ENCODE data around the gene DYNLRB2. TPM values are rescaled to one million over a fixed set of nuclear protein-coding genes. Genes with fewer than 3 reads are reported as not detected.

The DYNLRB2 gene
- total RNA-seq, 4 donors from 2014 or later, result 1.2 to 2.3 (median 1.9) TPM; not detected in 1

GRCh38 chr16:80507538-80507937 lies 33.3 kb upstream of the DYNLRB2 start:
- TF ChIP-seq POLR2A (IDR thresholded peaks at IDR 0.05) (no peak), POLR2AphosphoS5 (IDR thresholded peaks at IDR 0.05) (no peak), EP300 (IDR thresholded peaks at IDR 0.05) (no peak)
- Histone ChIP-seq H3K36me3 (no peaks in the 10 kb centered on the region), H3K27me3 (peaks cover 10% of the 10 kb centered on the region), H3K27ac (no peak overlapping the region), H3K4me1 (no peaks in the 10 kb centered on the region), H3K9me3 (no peaks in the 10 kb centered on the region), H3K4me3 (no peak overlapping the region)
- peak; percentile 63 for ATAC-seq
- 63 to 66% methylated on average over 3 of the region's 4 CpGs for WGBS, 2 donors (ENCODE audit: low coverage in 1 of 2)

- WGBS, 2 donors (ENCODE audit: low coverage in 1 of 2), result 36 to 58% methylated on average over 6 of the region's 6 CpGs
- Histone ChIP-seq H3K4me3 (no peak overlapping the region), H3K27ac (no peak overlapping the region), H3K36me3 (no peaks in the 10 kb centered on the region), H3K27me3 (peaks cover 19% of the 10 kb centered on the region), H3K9me3 (no peaks in the 10 kb centered on the region), H3K4me1 (no peaks in the 10 kb centered on the region)
- TF ChIP-seq POLR2A (IDR thresholded peaks at IDR 0.05) (no peak), CTCF (IDR thresholded peaks at IDR 0.05) (no peak), POLR2AphosphoS5 (IDR thresholded peaks at IDR 0.05) (no peak), EP300 (IDR thresholded peaks at IDR 0.05) (no peak)
- no peak for ATAC-seq
These were observed 30.9 kb upstream of the DYNLRB2 start for GRCh38 chr16:80509872-80510271.

- H3K4me1 ChIP-seq, result no peaks in the 10 kb centered on the region
- no peaks in the 10 kb centered on the region for H3K9me3 ChIP-seq
- peaks cover 37% of the 10 kb centered on the region for H3K27me3 ChIP-seq
- 69 to 82% methylated on average over 7 to 9 of the region's 9 CpGs for WGBS, 2 donors (ENCODE audit: low coverage in 1 of 2)
- ATAC-seq, result no peak
- no peak overlapping the region for H3K4me3 ChIP-seq
- TF ChIP-seq CTCF (IDR thresholded peaks at IDR 0.05), result no peak
- TF ChIP-seq EP300 (IDR thresholded peaks at IDR 0.05), result no peak
- TF ChIP-seq POLR2A (IDR thresholded peaks at IDR 0.05), result no peak
- no peak for TF ChIP-seq POLR2AphosphoS5 (IDR thresholded peaks at IDR 0.05)
- no peaks in the 10 kb centered on the region for H3K36me3 ChIP-seq
- no peak overlapping the region for H3K27ac ChIP-seq
These were observed 28.8 kb upstream of the DYNLRB2 start for GRCh38 chr16:80511824-80512592.

GRCh38 chr16:80512593-80512853 lies 28.3 kb upstream of the DYNLRB2 start:
- no peaks in the 10 kb centered on the region for H3K36me3 ChIP-seq
- H3K9me3 ChIP-seq, result no peaks in the 10 kb centered on the region
- no peaks in the 10 kb centered on the region for H3K4me1 ChIP-seq
- H3K4me3 ChIP-seq, result no peak overlapping the region
- H3K27me3 ChIP-seq, result peaks cover 37% of the 10 kb centered on the region
- H3K27ac ChIP-seq, result no peak overlapping the region
- ATAC-seq, result no peak
- TF ChIP-seq CTCF (IDR thresholded peaks at IDR 0.05) (no peak), EP300 (IDR thresholded peaks at IDR 0.05) (no peak), POLR2A (IDR thresholded peaks at IDR 0.05) (no peak), POLR2AphosphoS5 (IDR thresholded peaks at IDR 0.05) (no peak)
- 75 to 76% methylated on average over 1 of the region's 1 CpG for whole genome bisulfite sequencing, 2 donors (ENCODE audit: low coverage in 1 of 2)

GRCh38 chr16:80515374-80515773 lies 25.4 kb upstream of the DYNLRB2 start:
- no peak for ATAC-seq
- Histone ChIP-seq H3K4me1 (no peaks in the 10 kb centered on the region), H3K27me3 (peaks cover 31% of the 10 kb centered on the region), H3K36me3 (no peaks in the 10 kb centered on the region), H3K27ac (no peak overlapping the region), H3K4me3 (no peak overlapping the region), H3K9me3 (no peaks in the 10 kb centered on the region)
- WGBS, 2 donors (ENCODE audit: low coverage in 1 of 2), result 93 to 95% methylated on average over 5 of the region's 5 CpGs
- TF ChIP-seq POLR2AphosphoS5 (IDR thresholded peaks at IDR 0.05), result no peak
- TF ChIP-seq CTCF (IDR thresholded peaks at IDR 0.05), result no peak
- no peak for TF ChIP-seq EP300 (IDR thresholded peaks at IDR 0.05)
- no peak for TF ChIP-seq POLR2A (IDR thresholded peaks at IDR 0.05)
